PC-9 (cell line): ENCODE results near the gene FBLN2. TPM values are rescaled to one million over a fixed set of nuclear protein-coding genes. Genes with fewer than 3 reads are reported as not detected.

Experiments used
- BruUV-seq: library from RNA; stranded (reverse); fragments of 400-500 nt; replicated peaks from 2 replicates; lab custom pipeline; 2021; lab: Mats Ljungman, UMichigan
- CTCF ChIA-PET: fragments of 300-600 bp; sonication (Branson Sonifier 250); formaldehyde crosslinking; loops from one replicate; lab custom pipeline; 2022; ENCODE audit warnings: antibody characterized with exemption; lab: Charles Lee
- POLR2A ChIA-PET: fragments of 300-600 bp; sonication (Branson Sonifier 250); formaldehyde crosslinking; loops from one replicate; lab custom pipeline; 2022; ENCODE audit warnings: antibody characterized with exemption; ENCODE audit not compliant: unreplicated experiment; lab: Charles Lee
- DNase-seq, 2 experiments: peaks; one replicate each; pipeline versions ENCODE4 v3.0.0 to v3.0.0-alpha.2; 2015 to 2022; ENCODE audit warnings: mixed read lengths in 1 of 2
- H2AFZ ChIP-seq: fragments of 200-600 bp; sonication (generic); 2 replicates; pipeline ENCODE4 v1.8.1; 2017; ENCODE audit warnings: antibody characterized with exemption
- H3F3A ChIP-seq: fragments of 200-600 bp; sonication (generic); 2 replicates; pipeline ENCODE4 v1.8.1; 2017; ENCODE audit warnings: antibody characterized with exemption, mild to moderate bottlenecking, low read depth; ENCODE audit not compliant: insufficient read depth
- H3K27ac ChIP-seq: fragments of 200-600 bp; sonication (generic); 2 replicates; pipeline ENCODE4 v1.6.1; 2016; ENCODE audit warnings: mixed run types
- H3K27me3 ChIP-seq: fragments of 200-600 bp; sonication (generic); 2 replicates; pipeline ENCODE4 v1.6.1; 2016; ENCODE audit warnings: low read depth, mixed run types; ENCODE audit not compliant: insufficient read depth
- H3K36me3 ChIP-seq: fragments of 200-600 bp; sonication (generic); 2 replicates; pipeline ENCODE4 v1.6.1; 2016; ENCODE audit warnings: low read depth, mixed run types
- H3K4me1 ChIP-seq: fragments of 200-600 bp; sonication (generic); replicated peaks from 2 replicates; pipeline ENCODE4 v1.6.1; 2016; ENCODE audit warnings: mixed run types; ENCODE audit not compliant: insufficient read depth
- H3K4me2 ChIP-seq: fragments of 200-600 bp; sonication (generic); 2 replicates; pipeline ENCODE4 v1.6.1; 2017; ENCODE audit warnings: mixed run types
- H3K4me3 ChIP-seq: fragments of 200-600 bp; sonication (generic); 2 replicates; pipeline ENCODE4 v1.6.1; 2016; ENCODE audit warnings: mixed run types
- H3K79me2 ChIP-seq: fragments of 200-600 bp; sonication (generic); 2 replicates; pipeline ENCODE4 v1.6.1; 2017; ENCODE audit warnings: low read depth, mixed run types
- H3K9me2 ChIP-seq: fragments of 200-600 bp; sonication (generic); 2 replicates; pipeline ENCODE4 v1.8.1; 2017; ENCODE audit warnings: mild to moderate bottlenecking; ENCODE audit not compliant: insufficient read depth
- H3K9me3 ChIP-seq: fragments of 200-600 bp; sonication (generic); 2 replicates; pipeline ENCODE4 v1.8.1; 2016; ENCODE audit warnings: low read depth; ENCODE audit not compliant: insufficient read depth
- H4K20me1 ChIP-seq: fragments of 200-600 bp; sonication (generic); 2 replicates; pipeline ENCODE4 v1.8.1; 2017; ENCODE audit not compliant: insufficient read depth
- CTCF ChIP-seq: fragments of 200-600 bp; sonication (generic); conservative IDR thresholded peaks from 2 replicates; pipeline ENCODE4 v1.6.1; 2017; ENCODE audit warnings: mixed run types, antibody characterized with exemption, mild to moderate bottlenecking, moderate library complexity
- EZH2 ChIP-seq: fragments of 200-600 bp; sonication (generic); IDR thresholded peaks from 2 replicates; pipeline ENCODE4 v1.8.0; 2017; ENCODE audit warnings: antibody characterized with exemption, low read depth
- intact Hi-C: fragments of 100-400 bp; cut with micrococcal nuclease; formaldehyde crosslinking; loops from one replicate; pipeline ENCODE4 v1.10.0; 2022; ENCODE audit not compliant: unreplicated experiment
- total RNA-seq: library from RNA; stranded (reverse); gene quantifications from 2 replicates; pipeline ENCODE4 v1.2.3, GENCODE V29; 2021

Gene FBLN2
- total RNA-seq, 1 experiment from 2014 or later, result 0.57 TPM

GRCh38 chr3:13676356-13677017, 127.6 kb downstream of the FBLN2 start:
- Histone ChIP-seq H3K27me3 (peaks cover 75% of the 10 kb centered on the region), H3K4me1 (no peaks in the 10 kb centered on the region), H2AFZ (no peak overlapping the region), H3F3A (no peaks in the 10 kb centered on the region), H4K20me1 (no peaks in the 10 kb centered on the region), H3K4me2 (no peak overlapping the region), H3K36me3 (no peaks in the 10 kb centered on the region), H3K79me2 (no peaks in the 10 kb centered on the region), H3K4me3 (no peak overlapping the region), H3K27ac (no peak overlapping the region), H3K9me2 (no peaks in the 10 kb centered on the region), H3K9me3 (no peaks in the 10 kb centered on the region)
- no peak for DNase-seq
- intact Hi-C loops, result no loop called here
- TF ChIP-seq CTCF (no peak), EZH2 (no peak)
- no TSS peak for BruUV-seq
- ChIA-PET CTCF (no interaction called here), POLR2A (no interaction called here)

GRCh38 chr3:13677272-13677671, 128.3 kb downstream of the FBLN2 start:
- intact Hi-C loops, result no loop called here
- POLR2A ChIA-PET, result no interaction called here

GRCh38 chr3:13681931-13682330, 133.0 kb downstream of the FBLN2 start:
- Histone ChIP-seq H2AFZ (no peak overlapping the region), H3K4me1 (no peaks in the 10 kb centered on the region), H3F3A (no peaks in the 10 kb centered on the region), H3K4me3 (no peak overlapping the region), H3K4me2 (no peak overlapping the region), H3K27me3 (peaks cover 66% of the 10 kb centered on the region), H3K9me3 (no peaks in the 10 kb centered on the region), H3K79me2 (no peaks in the 10 kb centered on the region), H4K20me1 (no peaks in the 10 kb centered on the region), H3K27ac (no peak overlapping the region), H3K9me2 (no peaks in the 10 kb centered on the region), H3K36me3 (no peaks in the 10 kb centered on the region)
- ChIA-PET CTCF (no interaction called here), POLR2A (no interaction called here)
- intact Hi-C loops, result no loop called here
- TF ChIP-seq CTCF, result no peak
- TF ChIP-seq EZH2, result no peak
- no peak for DNase-seq
- no TSS peak for BruUV-seq

More at GRCh38 chr3:13677272-13677671, 128.3 kb downstream of the FBLN2 start:
- no peak for TF ChIP-seq EZH2
- no peak for TF ChIP-seq CTCF
- Histone ChIP-seq H3K27ac (no peak overlapping the region), H3F3A (no peaks in the 10 kb centered on the region), H2AFZ (no peak overlapping the region), H4K20me1 (no peaks in the 10 kb centered on the region), H3K27me3 (peaks cover 75% of the 10 kb centered on the region), H3K9me3 (no peaks in the 10 kb centered on the region), H3K9me2 (no peaks in the 10 kb centered on the region), H3K36me3 (no peaks in the 10 kb centered on the region), H3K4me3 (no peak overlapping the region), H3K4me2 (no peak overlapping the region), H3K79me2 (no peaks in the 10 kb centered on the region), H3K4me1 (no peaks in the 10 kb centered on the region)
- BruUV-seq, result no TSS peak
- CTCF ChIA-PET, result no interaction called here
- DNase-seq, result no peak
